Measurements from ENCODE around the gene ANKRD24. TPM values are rescaled to one million over a fixed set of nuclear protein-coding genes. Genes with fewer than 3 reads are reported as not detected.
"Not testable (repeated sequence)": the region's sequence is repeated elsewhere in the genome, so short reads cannot be mapped to it uniquely, and the experiment has no call there.

ANKRD24 gene
- total RNA-seq, 1 donor, result 0.43 TPM

DNA sequence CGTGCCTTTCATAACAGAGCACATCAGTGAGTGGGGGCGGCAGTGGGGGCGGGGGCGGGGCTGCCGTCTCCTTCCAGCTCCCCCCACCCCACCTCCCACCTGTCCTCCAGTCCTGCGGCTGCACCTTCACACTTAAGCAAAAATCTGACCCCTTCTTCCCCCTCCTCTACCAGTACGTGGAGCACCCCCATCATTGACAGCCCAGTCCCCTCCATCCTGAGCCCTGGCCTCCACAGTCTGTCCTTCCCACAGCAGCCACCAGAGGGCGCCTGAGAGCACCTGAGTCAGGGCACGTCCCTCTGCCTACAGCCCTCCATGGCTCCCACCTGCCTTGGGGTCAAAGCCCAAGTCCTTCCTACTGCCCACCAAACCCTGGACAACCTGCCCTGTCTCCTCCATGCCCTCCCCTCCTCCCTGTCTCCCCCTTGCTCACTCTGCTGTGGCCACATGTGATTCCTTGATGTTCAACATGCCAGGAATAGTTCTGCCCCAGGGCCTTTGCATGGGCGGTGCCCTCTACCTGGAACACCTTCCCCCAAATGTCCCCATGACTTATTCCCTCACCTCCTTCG is 50.9 kb downstream of the ANKRD24 start:
- TF ChIP-seq, protein P1, sequence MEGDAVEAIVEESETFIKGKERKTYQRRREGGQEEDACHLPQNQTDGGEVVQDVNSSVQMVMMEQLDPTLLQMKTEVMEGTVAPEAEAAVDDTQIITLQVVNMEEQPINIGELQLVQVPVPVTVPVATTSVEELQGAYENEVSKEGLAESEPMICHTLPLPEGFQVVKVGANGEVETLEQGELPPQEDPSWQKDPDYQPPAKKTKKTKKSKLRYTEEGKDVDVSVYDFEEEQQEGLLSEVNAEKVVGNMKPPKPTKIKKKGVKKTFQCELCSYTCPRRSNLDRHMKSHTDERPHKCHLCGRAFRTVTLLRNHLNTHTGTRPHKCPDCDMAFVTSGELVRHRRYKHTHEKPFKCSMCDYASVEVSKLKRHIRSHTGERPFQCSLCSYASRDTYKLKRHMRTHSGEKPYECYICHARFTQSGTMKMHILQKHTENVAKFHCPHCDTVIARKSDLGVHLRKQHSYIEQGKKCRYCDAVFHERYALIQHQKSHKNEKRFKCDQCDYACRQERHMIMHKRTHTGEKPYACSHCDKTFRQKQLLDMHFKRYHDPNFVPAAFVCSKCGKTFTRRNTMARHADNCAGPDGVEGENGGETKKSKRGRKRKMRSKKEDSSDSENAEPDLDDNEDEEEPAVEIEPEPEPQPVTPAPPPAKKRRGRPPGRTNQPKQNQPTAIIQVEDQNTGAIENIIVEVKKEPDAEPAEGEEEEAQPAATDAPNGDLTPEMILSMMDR (IDR thresholded peaks at IDR 0.05; ENCODE audit: insufficient read depth, low read depth, low read length), result peak; percentile 72
- DNase-seq (ENCODE audit: low read depth), result peak; percentile 14
- no peak overlapping the region for H3K4me3 ChIP-seq (ENCODE audit: low read depth, low read length)

DNA sequence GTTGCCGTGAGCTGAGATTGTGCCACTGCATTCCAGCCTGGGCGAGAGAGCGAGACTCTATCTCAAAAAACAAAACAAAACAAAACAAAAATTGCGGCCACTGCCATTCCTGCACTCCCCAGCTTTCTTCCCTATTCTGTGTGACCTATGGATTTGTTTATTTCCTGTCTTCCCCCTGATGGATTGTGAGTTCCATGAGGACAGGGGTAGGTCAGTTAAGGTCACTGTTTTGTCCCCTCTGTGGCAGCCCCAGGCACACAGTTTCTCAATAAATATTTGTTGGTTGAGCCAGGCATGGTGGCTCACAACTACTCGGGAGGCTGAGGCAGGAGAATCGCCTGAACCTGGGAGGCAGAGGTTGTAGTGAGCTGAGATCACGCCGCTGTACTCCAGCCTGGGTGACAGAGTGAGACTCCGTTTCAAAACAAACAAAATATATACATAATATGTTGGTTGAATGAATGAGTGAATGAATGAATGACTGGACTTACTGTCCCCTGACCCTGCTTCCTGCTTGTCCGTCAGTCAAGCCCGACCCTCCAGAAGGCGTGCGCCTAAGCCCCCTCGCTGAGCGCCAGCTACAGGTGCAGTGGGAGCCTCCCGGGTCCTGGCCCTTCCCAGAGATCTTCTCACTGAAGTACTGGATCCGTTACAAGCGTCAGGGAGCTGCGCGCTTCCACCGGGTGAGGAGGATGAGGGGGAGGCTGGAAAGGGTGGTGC is 51.8 kb downstream of the ANKRD24 start:
- no peak for DNase-seq (ENCODE audit: low read depth)
- TF ChIP-seq, protein P1 (IDR thresholded peaks at IDR 0.05; ENCODE audit: insufficient read depth, low read depth, low read length), result no peak
- H3K4me3 ChIP-seq (ENCODE audit: low read depth, low read length), result no peak overlapping the region

DNA sequence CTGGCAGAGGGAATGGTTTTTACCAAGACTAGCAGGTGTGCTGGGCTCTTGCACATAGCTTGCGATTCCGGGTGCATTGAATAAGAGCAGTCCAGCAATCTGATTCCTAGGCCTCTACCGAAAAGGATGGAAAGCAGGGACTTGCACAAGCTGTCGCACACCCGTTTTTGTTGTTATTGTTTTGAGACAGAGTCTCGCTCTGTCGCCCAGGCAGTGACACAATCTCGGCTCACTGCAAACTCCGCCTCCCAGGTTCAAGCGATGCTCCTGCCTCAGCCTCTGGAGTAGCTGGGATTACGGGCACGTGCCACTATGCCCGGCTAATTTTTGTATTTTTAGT is 52.3 kb downstream of the ANKRD24 start:
- DNase-seq (ENCODE audit: low read depth), result no peak
- TF ChIP-seq, protein P1 (IDR thresholded peaks at IDR 0.05; ENCODE audit: insufficient read depth, low read depth, low read length), result no peak
- H3K4me3 ChIP-seq (ENCODE audit: low read depth, low read length), result no peak overlapping the region

DNA sequence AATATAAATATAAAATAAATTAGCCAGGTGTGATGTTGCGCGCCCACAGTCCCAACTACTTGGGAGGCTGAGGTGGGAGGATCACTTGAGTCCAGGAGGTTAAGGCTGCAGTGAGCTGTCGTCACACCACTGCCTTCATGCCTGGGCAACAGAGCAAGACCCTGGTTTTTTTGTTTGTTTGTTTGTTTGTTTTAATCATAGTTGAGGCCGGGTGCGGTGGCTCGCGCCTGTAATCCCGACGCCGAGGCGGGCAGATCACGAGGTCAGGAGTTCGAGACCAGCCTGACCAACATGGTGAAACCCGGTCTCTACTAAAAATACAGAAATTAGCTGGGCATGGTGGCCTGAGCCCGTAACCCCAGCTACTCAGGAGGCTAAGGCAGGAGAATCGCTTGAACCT is 55.0 kb downstream of the ANKRD24 start:
- H3K4me3 ChIP-seq (ENCODE audit: low read depth, low read length); DNase-seq (ENCODE audit: low read depth): not testable (repeated sequence)

DNA sequence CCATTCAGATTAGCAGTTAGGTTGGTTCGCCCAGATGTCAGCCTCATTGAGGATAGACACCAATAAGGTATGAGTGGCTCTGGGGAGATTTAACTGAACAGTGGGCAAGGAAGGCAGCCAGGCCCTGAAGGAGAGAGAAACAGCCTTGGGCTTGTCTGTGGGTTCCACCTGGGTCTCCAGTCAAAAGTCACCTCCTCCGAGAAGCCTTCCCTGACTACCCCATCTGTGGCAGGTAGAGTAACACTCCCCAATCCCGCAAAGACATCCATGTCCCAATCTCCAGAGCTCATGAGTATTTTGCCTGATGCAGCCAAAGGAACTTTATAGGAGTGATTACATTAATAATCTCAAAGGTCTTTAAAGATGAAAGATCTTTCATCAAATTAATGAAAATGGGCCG is 56.3 kb downstream of the ANKRD24 start:
- DNase-seq (ENCODE audit: low read depth), result no peak
- TF ChIP-seq, protein P1 (IDR thresholded peaks at IDR 0.05; ENCODE audit: insufficient read depth, low read depth, low read length), result no peak

DNA sequence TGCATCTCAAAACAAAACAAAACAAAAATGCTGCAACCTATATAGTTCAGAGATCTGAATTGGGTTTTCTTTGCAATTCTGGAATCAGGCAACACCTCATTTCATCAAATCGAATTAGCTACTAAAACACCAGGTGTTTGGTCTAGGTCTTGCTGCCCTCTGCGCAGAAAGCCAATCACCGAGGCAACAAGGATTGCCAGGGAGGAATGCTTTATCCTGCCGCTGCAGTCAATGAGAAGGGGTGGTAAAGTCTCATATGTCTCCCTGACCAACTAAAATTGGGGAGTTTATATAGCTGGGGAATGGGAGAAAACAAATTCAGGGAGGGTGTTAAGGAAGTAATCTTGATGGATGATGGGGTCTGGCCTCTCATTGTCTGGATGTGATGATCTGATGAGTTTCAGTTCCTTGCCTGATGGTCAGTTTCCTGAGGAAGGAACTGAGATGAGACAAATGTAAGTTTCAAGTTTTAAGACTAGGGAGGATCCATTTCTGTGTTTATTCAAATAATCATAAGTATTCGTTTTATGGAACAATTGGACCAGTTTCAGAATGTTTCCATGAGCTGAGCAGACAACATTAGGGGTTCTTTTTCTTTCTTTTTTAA is 59.4 kb downstream of the ANKRD24 start:
- no peak overlapping the region for H3K4me3 ChIP-seq (ENCODE audit: low read depth, low read length)
- no peak for DNase-seq (ENCODE audit: low read depth)
- TF ChIP-seq, protein P1 (IDR thresholded peaks at IDR 0.05; ENCODE audit: insufficient read depth, low read depth, low read length), result no peak

More for the DNA sequence above, 56.3 kb downstream of the ANKRD24 start:
- no peak overlapping the region for H3K4me3 ChIP-seq (ENCODE audit: low read depth, low read length)

DNA sequence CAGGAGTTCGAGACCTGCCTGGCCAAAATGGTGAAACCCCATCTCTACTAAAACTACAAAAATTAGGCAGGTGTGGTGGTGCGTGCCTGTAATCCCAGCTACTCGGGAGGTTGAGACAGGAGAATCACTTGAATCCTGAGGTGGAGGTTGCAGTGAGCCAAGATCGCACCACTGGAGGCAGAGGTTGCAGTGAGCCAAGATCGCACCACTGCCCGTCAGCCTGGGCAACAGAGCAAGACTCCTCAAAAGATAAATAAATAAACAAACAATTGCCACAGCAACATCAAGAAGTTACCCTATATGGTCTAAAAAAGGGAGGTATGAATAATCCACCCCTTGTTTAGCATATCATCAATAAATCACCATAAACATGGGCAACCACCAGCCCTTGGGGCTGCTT is 63.4 kb downstream of the ANKRD24 start:
- H3K4me3 ChIP-seq (ENCODE audit: low read depth, low read length); DNase-seq (ENCODE audit: low read depth): not testable (repeated sequence)
